PC-3 (cell line): ENCODE results near the gene TNP1.

Source experiments
- EZH2 ChIP-seq: fragments of 300-600 bp; sonication (generic); IDR thresholded peaks from one replicate; pipeline ENCODE4 v1.6.1; 2017; ENCODE audit warnings: antibody characterized with exemption, mild to moderate bottlenecking, low read length; ENCODE audit not compliant: unreplicated experiment
- EZH2phosphoT487 ChIP-seq: fragments of 300-600 bp; sonication (generic); IDR thresholded peaks from 2 replicates; pipeline ENCODE4 v1.6.1; 2018; ENCODE audit warnings: mild to moderate bottlenecking, antibody characterized with exemption, low read length, borderline replicate concordance
- TF ChIP-seq, protein P1 (sequence below): fragments of 300-600 bp; sonication (generic); conservative IDR thresholded peaks from 2 replicates; pipeline ENCODE4 v1.5.1; 2017; ENCODE audit warnings: antibody characterized with exemption, low read depth, mild to moderate bottlenecking, low read length

DNA sequence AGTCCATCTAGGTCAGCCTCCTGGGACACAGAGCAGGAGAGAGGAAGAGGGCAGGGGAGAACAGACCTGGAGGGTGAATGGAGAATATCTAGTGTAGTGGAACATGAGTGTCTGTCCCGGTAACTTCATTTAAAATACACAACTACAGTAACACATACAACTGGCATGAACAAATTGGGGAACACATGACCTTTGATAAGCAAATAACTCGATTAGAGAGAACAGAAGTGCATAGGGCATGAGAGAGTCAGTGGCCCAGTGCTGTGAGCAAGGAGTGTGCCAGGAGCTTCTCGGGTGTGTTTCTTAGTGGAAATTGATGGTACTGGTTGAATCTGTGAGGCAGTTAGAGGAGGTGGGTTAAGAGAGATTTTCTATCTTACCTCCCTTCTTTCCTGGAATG, 40.8 kb downstream of the TNP1 start:
- TF ChIP-seq, protein P1, sequence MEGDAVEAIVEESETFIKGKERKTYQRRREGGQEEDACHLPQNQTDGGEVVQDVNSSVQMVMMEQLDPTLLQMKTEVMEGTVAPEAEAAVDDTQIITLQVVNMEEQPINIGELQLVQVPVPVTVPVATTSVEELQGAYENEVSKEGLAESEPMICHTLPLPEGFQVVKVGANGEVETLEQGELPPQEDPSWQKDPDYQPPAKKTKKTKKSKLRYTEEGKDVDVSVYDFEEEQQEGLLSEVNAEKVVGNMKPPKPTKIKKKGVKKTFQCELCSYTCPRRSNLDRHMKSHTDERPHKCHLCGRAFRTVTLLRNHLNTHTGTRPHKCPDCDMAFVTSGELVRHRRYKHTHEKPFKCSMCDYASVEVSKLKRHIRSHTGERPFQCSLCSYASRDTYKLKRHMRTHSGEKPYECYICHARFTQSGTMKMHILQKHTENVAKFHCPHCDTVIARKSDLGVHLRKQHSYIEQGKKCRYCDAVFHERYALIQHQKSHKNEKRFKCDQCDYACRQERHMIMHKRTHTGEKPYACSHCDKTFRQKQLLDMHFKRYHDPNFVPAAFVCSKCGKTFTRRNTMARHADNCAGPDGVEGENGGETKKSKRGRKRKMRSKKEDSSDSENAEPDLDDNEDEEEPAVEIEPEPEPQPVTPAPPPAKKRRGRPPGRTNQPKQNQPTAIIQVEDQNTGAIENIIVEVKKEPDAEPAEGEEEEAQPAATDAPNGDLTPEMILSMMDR: no peak
- no peak for TF ChIP-seq EZH2phosphoT487
- TF ChIP-seq EZH2: no peak
